A673 (cell line): ENCODE data around the gene MYL11. TPM values are rescaled to one million over a fixed set of nuclear protein-coding genes. Genes with fewer than 3 reads are reported as not detected.
A peak's percentile ranks its signal among the peaks of the same experiment; 100 is the strongest.

Source experiments
- BruUV-seq: library from RNA; stranded (reverse); fragments of 400-500 nt; replicated peaks from 2 replicates; lab custom pipeline; 2021; lab: Mats Ljungman, UMichigan
- CTCF ChIA-PET: fragments of 300-600 bp; sonication (Branson Sonifier 250); formaldehyde crosslinking; loops from one replicate; lab custom pipeline; 2022; ENCODE audit warnings: antibody characterized with exemption; lab: Charles Lee
- POLR2A ChIA-PET: fragments of 300-600 bp; sonication (Branson Sonifier 250); formaldehyde crosslinking; loops from one replicate; lab custom pipeline; 2022; ENCODE audit warnings: antibody characterized with exemption; ENCODE audit not compliant: low non-redundant PET; lab: Charles Lee
- DNase-seq: peaks from one replicate; pipeline ENCODE4 v3.0.0-alpha.2; 2015; ENCODE audit warnings: low spot score
- H3K27ac ChIP-seq: fragments of 200-600 bp; sonication (generic); 2 replicates; pipeline ENCODE4 v1.5.1; 2016; ENCODE audit warnings: mixed run types, low read depth, mild to moderate bottlenecking, mixed read lengths, antibody characterized with exemption, low read length; ENCODE audit not compliant: poor library complexity, severe bottlenecking
- H3K27me3 ChIP-seq: fragments of 200-600 bp; sonication (generic); replicated peaks from 2 replicates; pipeline ENCODE4 v1.6.1; 2017; ENCODE audit warnings: mixed run types, low read depth, mild to moderate bottlenecking, mixed read lengths, antibody characterized with exemption, low read length; ENCODE audit not compliant: insufficient read depth, poor library complexity
- H3K36me3 ChIP-seq: fragments of 200-600 bp; sonication (generic); 2 replicates; pipeline ENCODE4 v1.6.1; 2016; ENCODE audit warnings: mixed run types, mild to moderate bottlenecking, mixed read lengths, antibody characterized with exemption, low read length; ENCODE audit not compliant: insufficient read depth, poor library complexity, severe bottlenecking
- H3K4me1 ChIP-seq: fragments of 200-600 bp; sonication (generic); 2 replicates; pipeline ENCODE4 v1.6.1; 2017; ENCODE audit warnings: mixed run types, mild to moderate bottlenecking, mixed read lengths, antibody characterized with exemption, low read length; ENCODE audit not compliant: insufficient read depth, poor library complexity, severe bottlenecking
- H3K4me3 ChIP-seq: fragments of 200-600 bp; sonication (generic); 2 replicates; pipeline ENCODE4 v1.5.1; 2016; ENCODE audit warnings: low read depth, mixed run types, mild to moderate bottlenecking, mixed read lengths, low read length; ENCODE audit not compliant: poor library complexity, severe bottlenecking
- H3K9me3 ChIP-seq: fragments of 200-600 bp; sonication (generic); 2 replicates; pipeline ENCODE4 v1.6.1; 2016; ENCODE audit warnings: mixed run types, low read depth, mild to moderate bottlenecking, mixed read lengths, antibody characterized with exemption, low read length; ENCODE audit not compliant: poor library complexity, severe bottlenecking
- CTCF ChIP-seq: fragments of 300-800, 200-600 bp; sonication (generic); conservative IDR thresholded peaks from 2 replicates; pipeline ENCODE4 v1.5.1; 2017; ENCODE audit warnings: low read depth, mild to moderate bottlenecking, antibody characterized with exemption, low read length, moderate library complexity, mixed read lengths
- EZH2 ChIP-seq: fragments of 200-600 bp; sonication (generic); IDR thresholded peaks from 2 replicates; pipeline ENCODE4 v1.6.1; 2017; ENCODE audit warnings: borderline replicate concordance, low read depth, mild to moderate bottlenecking, mixed read lengths, antibody characterized with exemption, low read length; ENCODE audit not compliant: poor library complexity, severe bottlenecking
- intact Hi-C: fragments of 100-400 bp; cut with micrococcal nuclease; formaldehyde crosslinking; loops from one replicate; pipeline ENCODE4 v1.10.0; 2022; ENCODE audit not compliant: unreplicated experiment
- total RNA-seq: library from RNA; stranded (reverse); gene quantifications from 2 replicates; pipeline ENCODE4 v1.2.3, GENCODE V29; 2021

MYL11 gene
- total RNA-seq, 1 experiment from 2014 or later, result not detected

GRCh38 chr16:30371248-30371816 lies 3.3 kb upstream of the MYL11 start:
- H3K4me1 ChIP-seq, result peaks cover 8% of the 10 kb centered on the region
- peaks cover 6% of the 10 kb centered on the region for H3K36me3 ChIP-seq
- H3K27me3 ChIP-seq, result no peaks in the 10 kb centered on the region
- DNase-seq, result no peak
- intact Hi-C loops, result loop anchor here (5.0 kb wide), 1 partner anchor 36 kb away; the partner anchor contains the start of gene ZNF771
- H3K9me3 ChIP-seq, result no peaks in the 10 kb centered on the region
- BruUV-seq, result no TSS peak
- ChIA-PET CTCF (interaction anchor here (1.2 kb wide), 2 partner anchors 38 to 58 kb away, joined by 5 read pairs; partner anchors contain the start of gene DCTPP1), POLR2A (interaction anchor here (0.9 kb wide), 1 partner anchor 35 kb away, joined by 4 read pairs; no protein-coding TSS in a partner anchor)
- H3K27ac ChIP-seq, result peak overlapping the region; percentile 84
- TF ChIP-seq EZH2 (no peak), CTCF (no peak)
- peak overlapping the region; percentile 41 for H3K4me3 ChIP-seq

- no peak overlapping the region for H3K4me3 ChIP-seq
- CTCF ChIA-PET, result no interaction called here
Measured at GRCh38 chr16:30372038-30372712, 2.4 kb upstream of the MYL11 start.

GRCh38 chr16:30372725-30373124 lies 1.9 kb upstream of the MYL11 start:
- no peak for TF ChIP-seq EZH2
- TF ChIP-seq CTCF, result no peak
- peaks cover 14% of the 10 kb centered on the region for H3K4me1 ChIP-seq
- H3K4me3 ChIP-seq, result no peak overlapping the region
- no peak overlapping the region for H3K27ac ChIP-seq
- ChIA-PET POLR2A (no interaction called here), CTCF (no interaction called here)
- no peaks in the 10 kb centered on the region for H3K36me3 ChIP-seq
- DNase-seq, result no peak
- no peaks in the 10 kb centered on the region for H3K27me3 ChIP-seq
- intact Hi-C loops, result loop anchor here (5.0 kb wide), 1 partner anchor 35 kb away; the partner anchor contains the start of gene ZNF771
- BruUV-seq, result no TSS peak
- no peaks in the 10 kb centered on the region for H3K9me3 ChIP-seq

More at GRCh38 chr16:30372038-30372712, 2.4 kb upstream of the MYL11 start:
- intact Hi-C loops, result loop anchor here (5.0 kb wide), 1 partner anchor 35 kb away; the partner anchor contains the start of gene ZNF771
- H3K27me3 ChIP-seq, result no peaks in the 10 kb centered on the region
- peak overlapping the region; percentile 84 for H3K27ac ChIP-seq
- peaks cover 10% of the 10 kb centered on the region for H3K4me1 ChIP-seq
- BruUV-seq, result no TSS peak
- H3K36me3 ChIP-seq, result no peaks in the 10 kb centered on the region
- TF ChIP-seq EZH2 (no peak), CTCF (no peak)
- no peak for DNase-seq
- POLR2A ChIA-PET, result no interaction called here
- no peaks in the 10 kb centered on the region for H3K9me3 ChIP-seq
